PFSK-1 (cell line): ENCODE measurements around the gene RPL41.

Experiments used
- FOXP2 ChIP-seq: optimal IDR thresholded peaks from 2 replicates; pipeline ENCODE3; 2011; ENCODE audit warnings: borderline replicate concordance, control low read depth, inconsistent platforms; ENCODE audit not compliant: insufficient read depth; ENCODE audit errors: extremely low read length, extremely low read depth
- POLR2AphosphoS5 ChIP-seq: IDR thresholded peaks from 2 replicates; pipeline ENCODE4 v1.6.1; 2012; ENCODE audit warnings: low read depth, mild to moderate bottlenecking, control low read depth, low read length, moderate library complexity
- REST ChIP-seq, 2 experiments: IDR thresholded peaks; 2 replicates each; pipeline versions ENCODE4 v1.6.1 to v1.8.0; 2011 to 2012; ENCODE audit warnings: low read depth in 2 of 2, low read length in 2 of 2, control low read depth in 1 of 2, inconsistent platforms in 1 of 2, mild to moderate bottlenecking in 1 of 2, moderate library complexity in 1 of 2; ENCODE audit not compliant: insufficient read depth in 1 of 2
- SIN3A ChIP-seq: IDR thresholded peaks from 2 replicates; pipeline ENCODE4 v1.6.1; 2012; ENCODE audit warnings: mild to moderate bottlenecking, low read length, moderate library complexity, borderline replicate concordance; ENCODE audit not compliant: insufficient read depth
- TAF1 ChIP-seq: IDR thresholded peaks from 2 replicates; pipeline ENCODE4 v1.6.1; 2012; ENCODE audit warnings: low read length, control low read depth, borderline replicate concordance; ENCODE audit not compliant: insufficient read depth

GRCh38 chr12:56134897-56135296, 18.5 kb downstream of the RPL41 start:
- no peak for TF ChIP-seq TAF1
- no peak for TF ChIP-seq FOXP2
- no peak for TF ChIP-seq POLR2AphosphoS5
- TF ChIP-seq REST (IDR thresholded peaks at IDR 0.05; ENCODE audit: insufficient read depth in 1 of 2, low read depth in 2 of 2, low read length in 2 of 2) = no peak
- no peak for TF ChIP-seq SIN3A
